GM19372 (cell line): Measurements from ENCODE around the gene SNCG.
"Not testable (repeated sequence)": the region's sequence is repeated elsewhere in the genome, so short reads cannot be mapped to it uniquely, and the experiment has no call there.

Source experiments
- ATAC-seq: cut with Tn5 transposase; IDR thresholded peaks from one replicate; pipeline ENCODE4 v1.9.1; 2021; ENCODE audit warnings: mild to moderate bottlenecking, low read depth, moderate library complexity; ENCODE audit not compliant: unreplicated experiment

SNCG gene

DNA sequence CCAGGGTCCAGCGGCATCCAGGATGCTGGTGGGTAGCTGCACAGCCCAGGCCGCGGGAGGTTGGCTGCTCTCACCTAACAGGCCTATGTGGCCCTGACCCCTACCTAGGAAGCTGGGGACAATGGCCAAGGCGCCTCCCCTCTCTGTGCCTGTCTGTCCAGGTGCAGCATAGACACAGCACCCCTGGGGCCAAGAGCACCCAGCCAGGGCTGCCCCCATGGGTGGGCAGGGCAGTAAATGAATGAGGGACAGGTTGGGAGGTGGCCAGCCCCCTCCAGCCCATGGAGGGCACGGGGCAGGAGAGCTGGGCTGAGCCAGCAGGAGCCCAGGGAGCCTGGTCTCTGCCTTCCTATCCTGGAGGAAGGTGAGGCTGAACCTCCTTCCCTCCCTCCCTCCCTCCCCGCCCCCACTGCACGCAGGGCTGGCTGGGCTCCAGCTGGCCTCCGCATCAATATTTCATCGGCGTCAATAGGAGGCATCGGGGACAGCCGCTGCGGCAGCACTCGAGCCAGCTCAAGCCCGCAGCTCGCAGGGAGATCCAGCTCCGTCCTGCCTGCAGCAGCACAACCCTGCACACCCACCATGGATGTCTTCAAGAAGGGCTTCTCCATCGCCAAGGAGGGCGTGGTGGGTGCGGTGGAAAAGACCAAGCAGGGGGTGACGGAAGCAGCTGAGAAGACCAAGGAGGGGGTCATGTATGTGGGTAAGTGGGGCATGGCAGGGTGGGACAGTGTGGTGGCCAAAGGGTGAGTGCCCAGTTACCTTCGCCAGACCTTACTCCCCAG is at the start of gene SNCG:
TSS of gene SNCG (plus strand) at position 484 of the 785 bp plus-strand sequence. CDS start at position 583, 99 bp downstream.
- ATAC-seq, result no peak

GRCh38 chr10:86914734-86915133 is 43.7 kb upstream of the SNCG start:
- ATAC-seq, result no peak

DNA sequence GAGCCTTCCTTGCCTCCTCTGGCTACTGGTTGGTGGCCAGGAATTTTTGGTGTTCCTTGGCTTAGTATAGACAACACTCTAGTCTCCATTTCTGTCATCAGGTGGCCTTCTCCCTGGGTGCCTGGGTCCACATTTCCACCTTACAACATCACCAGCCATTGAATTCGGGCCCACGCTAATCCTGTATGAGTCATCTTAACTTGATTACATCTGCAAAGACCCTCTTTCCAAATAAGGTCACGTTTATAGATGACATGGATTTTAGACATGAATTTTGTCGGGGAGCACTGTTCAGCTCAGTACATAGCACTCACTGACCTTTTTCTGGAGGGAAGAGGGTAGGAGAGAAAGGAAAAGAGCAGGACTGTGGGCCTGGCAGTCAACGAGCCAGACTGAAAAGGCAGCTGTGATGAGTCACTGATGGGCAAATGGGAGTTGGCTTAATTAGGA is 40.4 kb upstream of the SNCG start:
- no peak for ATAC-seq

DNA sequence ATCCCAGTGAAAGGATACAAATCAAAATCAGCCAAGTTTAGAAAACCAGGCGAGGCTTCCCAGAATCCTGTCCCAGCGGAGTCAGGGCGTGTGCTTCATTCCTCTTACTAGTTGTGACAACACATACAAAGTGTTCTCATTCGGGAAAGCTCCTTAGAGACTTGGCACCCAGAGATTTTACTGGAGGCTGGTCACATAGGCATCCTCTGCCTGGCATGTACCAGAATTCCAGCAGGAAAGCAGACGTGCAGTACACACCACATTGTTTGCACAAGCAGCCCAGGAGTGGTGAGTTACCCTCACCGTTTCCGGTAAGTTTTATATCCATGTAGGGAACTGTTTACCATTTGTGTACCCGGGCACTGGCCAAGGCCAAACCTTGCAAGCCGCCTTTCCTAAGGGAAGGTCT is 35.8 kb upstream of the SNCG start:
- ATAC-seq, result no peak

GRCh38 chr10:86929468-86930380 is 28.7 kb upstream of the SNCG start:
- ATAC-seq, result no peak

- no peak for ATAC-seq
Measured at GRCh38 chr10:86931872-86932271, 26.5 kb upstream of the SNCG start.

DNA sequence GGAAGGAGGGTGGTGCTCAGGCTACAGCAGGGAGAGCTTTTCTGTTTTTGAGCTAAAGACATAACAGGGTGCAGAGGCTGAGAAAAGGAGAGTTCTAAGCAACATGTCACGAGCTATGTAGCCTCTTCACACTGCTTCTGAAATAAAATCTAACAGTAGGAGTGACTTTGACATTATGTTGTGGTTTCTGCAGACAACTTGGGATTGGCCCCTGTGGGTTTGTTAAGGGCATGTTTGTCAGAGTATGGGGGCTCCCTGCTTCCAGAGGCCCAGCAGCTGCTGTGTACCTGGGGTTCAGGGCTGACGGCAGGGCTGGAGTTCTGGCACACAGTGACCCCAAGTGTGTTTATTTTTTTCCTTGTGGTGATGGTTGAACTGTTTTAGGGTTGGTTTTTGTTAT is 25.7 kb upstream of the SNCG start:
- no peak for ATAC-seq

DNA sequence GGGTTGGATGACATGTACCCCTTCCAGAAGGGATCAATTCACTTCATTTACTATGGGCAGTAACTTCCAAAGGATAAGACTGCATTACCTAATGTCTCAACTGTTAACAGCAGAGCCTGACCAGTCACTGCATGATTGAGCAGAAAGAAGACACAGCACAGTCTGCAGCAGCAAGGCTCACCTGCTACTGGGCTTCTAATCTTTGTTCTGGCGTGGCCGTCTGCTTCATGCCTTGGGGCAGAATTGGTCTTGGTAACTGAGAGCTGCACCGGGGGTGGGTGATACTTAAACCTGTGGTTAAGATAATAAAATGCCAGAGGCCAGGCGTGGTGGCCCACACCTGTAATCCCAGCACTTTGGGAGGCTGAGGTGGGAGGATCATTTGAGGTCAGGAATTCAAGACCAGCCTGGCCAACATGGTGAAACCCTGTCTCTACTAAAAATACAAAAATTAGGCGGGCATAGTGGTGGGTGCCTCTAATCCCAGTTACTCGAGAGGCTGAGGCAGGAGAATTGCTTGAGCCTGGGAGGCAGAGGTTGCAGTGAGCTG is 24.2 kb upstream of the SNCG start:
- not testable (repeated sequence) for ATAC-seq

- no peak for ATAC-seq
Measured at GRCh38 chr10:86936661-86937501, 21.5 kb upstream of the SNCG start.

DNA sequence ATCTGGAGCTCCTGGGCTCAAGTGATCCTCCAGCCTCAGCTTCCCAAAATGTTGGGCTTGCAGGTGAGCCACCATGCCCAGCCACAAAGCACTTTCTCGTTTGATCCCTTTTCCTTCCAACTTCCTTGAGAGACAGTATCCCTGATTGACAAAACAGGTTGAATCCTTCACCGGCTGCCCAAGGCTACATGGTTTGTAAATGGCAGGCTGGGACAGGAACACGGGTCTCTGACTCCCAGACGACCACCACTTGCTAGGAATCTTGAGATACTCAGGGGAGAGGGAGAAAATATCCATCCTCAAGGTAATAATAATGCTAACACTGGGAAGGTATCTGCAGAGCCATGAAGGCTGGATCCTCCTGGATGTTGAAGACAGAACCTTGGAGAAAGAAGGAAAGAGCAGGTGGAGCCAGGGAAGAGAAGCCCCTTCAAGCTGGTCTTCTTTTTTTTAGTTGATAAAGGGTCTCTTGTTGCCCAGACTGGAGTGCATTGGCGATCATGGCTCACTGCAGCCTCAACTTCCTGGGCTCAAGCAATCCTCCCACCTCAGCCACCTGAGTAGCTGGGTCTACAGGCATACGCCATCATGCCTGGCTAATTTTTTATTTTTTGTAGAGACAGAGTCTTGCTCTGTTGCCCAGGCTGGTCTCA is 20.8 kb upstream of the SNCG start:
- ATAC-seq, result no peak

DNA sequence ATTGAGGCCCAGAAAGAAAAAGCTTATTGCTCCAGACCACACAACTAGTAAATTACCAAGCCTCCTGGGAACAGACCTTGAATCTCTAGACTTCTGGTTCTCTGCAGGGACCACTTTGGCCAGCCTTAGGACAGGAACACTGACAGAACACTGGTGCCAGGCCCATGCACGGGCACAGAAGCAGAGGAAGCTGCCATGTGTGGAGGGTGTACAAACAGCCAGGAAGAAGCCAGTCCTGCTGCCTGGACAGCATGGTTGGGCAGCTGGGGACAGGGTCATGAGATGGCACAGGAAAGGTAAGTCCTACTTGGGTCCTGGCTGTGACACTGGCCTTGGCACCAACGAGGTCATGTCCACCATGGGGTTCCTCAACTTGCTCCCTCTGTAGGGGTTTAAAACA is 20.1 kb upstream of the SNCG start:
- ATAC-seq, result no peak

DNA sequence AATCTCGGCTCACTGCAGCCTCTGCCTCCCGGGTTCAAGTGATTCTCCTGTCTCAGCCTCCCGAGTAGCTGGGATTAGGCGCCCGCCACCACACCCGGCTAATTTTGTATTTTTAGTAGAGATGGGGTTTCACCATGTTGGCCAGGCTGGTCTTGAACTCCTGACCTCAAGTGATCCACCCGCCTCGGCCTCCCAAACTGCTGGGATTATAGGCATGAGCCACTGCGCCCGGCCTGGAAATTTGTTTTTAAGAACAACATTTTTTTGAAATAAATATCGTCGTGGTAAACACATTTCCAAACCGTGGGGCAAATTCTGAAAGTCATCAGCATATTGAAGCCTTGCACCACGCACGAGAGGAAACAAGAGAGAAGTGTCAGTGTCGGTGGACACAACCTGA is 18.3 kb upstream of the SNCG start:
- ATAC-seq, result not testable (repeated sequence)

GRCh38 chr10:86940677-86941076 is 17.7 kb upstream of the SNCG start:
- no peak for ATAC-seq

GRCh38 chr10:86941426-86941825 is 17.0 kb upstream of the SNCG start:
- no peak for ATAC-seq

- ATAC-seq, result no peak
Measured at GRCh38 chr10:86941991-86942421, 16.4 kb upstream of the SNCG start.

DNA sequence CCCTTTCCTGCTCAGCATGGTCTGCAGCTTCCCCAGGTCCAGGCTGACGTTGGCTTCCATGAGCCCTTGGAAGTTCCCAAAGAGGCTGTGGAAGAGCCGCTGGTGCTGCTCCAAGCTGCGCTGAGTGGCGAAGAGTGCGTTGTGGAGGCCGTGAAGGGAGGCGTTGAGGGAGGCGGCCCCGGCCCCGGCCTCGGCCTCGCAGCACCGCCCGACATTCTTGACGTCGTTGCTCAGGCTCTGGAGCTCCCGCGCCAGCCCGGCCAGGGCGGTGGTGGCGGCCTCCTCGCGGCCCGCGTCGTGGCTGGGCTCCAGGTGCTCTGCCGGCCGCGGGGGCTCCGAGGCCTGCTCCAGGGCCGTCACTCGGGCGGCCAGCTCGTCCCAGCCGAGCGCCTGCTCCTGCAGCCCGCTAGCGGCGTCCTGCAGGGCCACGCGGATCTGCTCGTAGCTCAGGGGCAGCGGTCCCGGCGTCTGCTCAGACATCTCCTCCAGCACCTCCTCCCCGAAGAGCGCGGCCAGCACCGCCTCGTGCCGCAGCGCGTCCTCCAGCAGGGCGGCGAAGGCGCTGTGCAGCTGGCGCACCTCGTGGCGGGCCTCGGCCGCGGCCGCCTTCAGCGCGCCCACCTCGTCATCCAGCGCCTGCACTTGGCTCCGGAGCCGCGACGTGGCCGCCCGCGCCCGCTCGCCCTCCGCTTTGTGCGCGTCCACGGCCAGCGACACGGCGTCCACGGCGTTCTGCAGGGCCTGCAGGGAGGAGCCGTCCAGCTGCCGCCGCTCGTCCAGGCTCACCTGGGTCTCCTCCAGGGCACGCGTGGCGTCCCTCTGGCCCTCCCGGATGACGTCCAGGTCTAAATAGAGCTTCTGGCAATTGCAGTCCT is 15.7 kb upstream of the SNCG start:
- no peak for ATAC-seq

DNA sequence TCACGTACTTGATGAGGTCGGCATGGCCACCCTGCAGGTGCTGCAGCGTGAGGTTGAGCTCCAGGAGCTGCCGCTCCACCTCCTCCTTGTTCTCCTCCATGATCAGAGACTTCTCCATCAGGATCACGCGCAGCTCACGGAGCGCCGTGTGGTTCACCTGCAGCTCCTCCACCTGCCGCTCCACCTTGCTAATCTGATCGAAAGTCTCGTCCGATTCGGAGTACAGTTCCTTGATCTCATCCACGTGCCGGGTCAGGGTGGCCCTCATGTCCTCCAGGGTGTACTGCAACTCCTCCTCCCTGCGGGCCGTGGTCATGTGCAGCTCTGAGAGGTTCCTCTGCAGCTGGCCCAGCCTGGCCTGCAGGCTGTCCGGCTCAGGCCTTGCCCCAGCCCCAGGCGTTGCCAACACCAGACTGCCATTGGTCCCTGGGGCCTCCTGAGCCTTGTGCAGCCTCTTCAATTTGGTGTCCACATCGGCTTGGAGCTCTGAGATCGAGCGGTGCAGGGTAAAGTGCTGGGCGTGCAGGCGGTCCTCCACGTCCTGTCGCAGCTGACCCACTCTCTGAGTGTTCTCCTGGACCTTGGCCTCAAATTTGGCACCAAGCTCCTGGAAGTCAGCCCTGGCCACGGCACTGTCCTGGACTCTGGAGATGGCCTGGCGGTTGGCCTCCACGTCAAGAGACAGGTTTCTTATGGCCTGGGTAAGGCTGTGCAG is 14.9 kb upstream of the SNCG start:
- ATAC-seq, result no peak

DNA sequence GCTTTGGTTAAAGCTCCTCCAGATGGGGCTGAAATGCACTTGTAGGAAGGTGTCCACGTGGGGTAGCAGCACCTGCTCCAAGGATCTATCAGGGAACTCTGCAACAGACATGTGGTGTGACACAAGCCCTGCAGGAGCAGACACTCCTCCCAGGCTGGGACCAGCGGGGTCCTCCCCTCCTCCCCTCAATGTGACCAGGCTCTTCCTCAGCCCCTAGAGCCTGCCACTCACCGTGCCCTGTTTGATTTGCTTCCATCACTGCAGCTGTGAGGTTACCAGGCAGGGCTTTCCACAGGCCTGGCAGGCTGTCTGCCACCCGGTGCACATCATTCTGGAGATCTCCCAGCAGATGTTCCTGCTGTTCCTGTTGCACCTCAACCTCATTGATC is 14.4 kb upstream of the SNCG start:
- no peak for ATAC-seq
